Breast epithelium (tissue), 3 donors: ENCODE results near the gene TSPEAR.

Experiments
- POLR2AphosphoS5 ChIP-seq, 3 donors: sonication (generic); formaldehyde crosslinking; IDR thresholded peaks; one replicate each; pipeline ENCODE4 v1.6.1; 2017; ENCODE audit warnings: antibody characterized with exemption in 3 of 3
- TF ChIP-seq, protein P1 (sequence below), 3 donors: fragments of 450-650 bp; IDR thresholded peaks; one replicate each; pipeline ENCODE4 v1.5.1; 2016 to 2017; ENCODE audit warnings: antibody characterized with exemption in 3 of 3, mild to moderate bottlenecking in 3 of 3, moderate library complexity in 3 of 3

DNA sequence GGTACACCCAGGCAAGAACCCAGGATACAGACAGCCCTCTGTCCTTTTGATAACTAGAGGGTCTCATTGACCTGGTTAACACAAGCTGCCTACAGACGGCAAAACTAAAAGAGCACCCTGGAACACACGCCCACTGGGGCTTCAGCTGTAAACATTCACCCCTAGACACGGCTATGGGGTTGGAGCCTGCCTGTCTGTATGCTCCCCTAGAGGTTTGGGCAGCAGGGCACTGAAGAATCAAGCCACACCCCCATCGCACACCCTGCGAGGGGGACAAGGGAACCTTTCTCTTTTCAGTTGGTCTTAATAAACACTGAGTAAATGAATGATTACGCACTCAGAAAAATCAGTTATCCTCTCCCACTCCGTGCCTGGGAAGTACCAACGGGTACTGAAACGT, 220.6 kb downstream of the TSPEAR start:
- TF ChIP-seq, protein P1, sequence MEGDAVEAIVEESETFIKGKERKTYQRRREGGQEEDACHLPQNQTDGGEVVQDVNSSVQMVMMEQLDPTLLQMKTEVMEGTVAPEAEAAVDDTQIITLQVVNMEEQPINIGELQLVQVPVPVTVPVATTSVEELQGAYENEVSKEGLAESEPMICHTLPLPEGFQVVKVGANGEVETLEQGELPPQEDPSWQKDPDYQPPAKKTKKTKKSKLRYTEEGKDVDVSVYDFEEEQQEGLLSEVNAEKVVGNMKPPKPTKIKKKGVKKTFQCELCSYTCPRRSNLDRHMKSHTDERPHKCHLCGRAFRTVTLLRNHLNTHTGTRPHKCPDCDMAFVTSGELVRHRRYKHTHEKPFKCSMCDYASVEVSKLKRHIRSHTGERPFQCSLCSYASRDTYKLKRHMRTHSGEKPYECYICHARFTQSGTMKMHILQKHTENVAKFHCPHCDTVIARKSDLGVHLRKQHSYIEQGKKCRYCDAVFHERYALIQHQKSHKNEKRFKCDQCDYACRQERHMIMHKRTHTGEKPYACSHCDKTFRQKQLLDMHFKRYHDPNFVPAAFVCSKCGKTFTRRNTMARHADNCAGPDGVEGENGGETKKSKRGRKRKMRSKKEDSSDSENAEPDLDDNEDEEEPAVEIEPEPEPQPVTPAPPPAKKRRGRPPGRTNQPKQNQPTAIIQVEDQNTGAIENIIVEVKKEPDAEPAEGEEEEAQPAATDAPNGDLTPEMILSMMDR (IDR thresholded peaks at IDR 0.05), result no peak
- no peak for TF ChIP-seq POLR2AphosphoS5 (IDR thresholded peaks at IDR 0.05)
